Smooth muscle cell (in vitro differentiated cells): ENCODE data around the gene NTM. TPM values are rescaled to one million over a fixed set of nuclear protein-coding genes. Genes with fewer than 3 reads are reported as not detected.

Experiments used
- DNase-seq: peaks from one replicate; lab custom pipeline; 2025; ENCODE audit not compliant: unreplicated experiment; lab: John Stamatoyannopoulos, UW
- H2AFZ ChIP-seq: fragments of 200-600 bp; sonication (generic); 2 replicates; pipeline ENCODE4 v1.6.0; 2016; ENCODE audit warnings: antibody characterized with exemption, low read depth, mild to moderate bottlenecking
- H3F3A ChIP-seq: fragments of 200-600 bp; sonication (generic); 2 replicates; pipeline ENCODE4 v1.6.0; 2017; ENCODE audit warnings: antibody characterized with exemption, low read depth
- H3K27ac ChIP-seq: fragments of 200-600 bp; sonication (generic); 2 replicates; pipeline ENCODE4 v1.5.1; 2016; ENCODE audit warnings: low read depth, mild to moderate bottlenecking
- H3K27me3 ChIP-seq: fragments of 200-600 bp; sonication (generic); 2 replicates; pipeline ENCODE4 v1.6.1; 2016; ENCODE audit warnings: low read depth, mild to moderate bottlenecking
- H3K36me3 ChIP-seq: fragments of 200-600 bp; sonication (generic); 2 replicates; pipeline ENCODE4 v1.5.1; 2016; ENCODE audit warnings: low read depth
- H3K4me1 ChIP-seq: fragments of 200-600 bp; sonication (generic); 2 replicates; pipeline ENCODE4 v1.5.1; 2016; ENCODE audit warnings: low read depth
- H3K4me2 ChIP-seq: fragments of 200-600 bp; sonication (generic); 2 replicates; pipeline ENCODE4 v1.6.0; 2016; ENCODE audit warnings: mild to moderate bottlenecking
- H3K4me3 ChIP-seq: fragments of 200-600 bp; sonication (generic); 2 replicates; pipeline ENCODE4 v1.5.1; 2016; ENCODE audit warnings: mild to moderate bottlenecking
- H3K79me2 ChIP-seq: fragments of 200-600 bp; sonication (generic); 2 replicates; pipeline ENCODE4 v1.6.0; 2016; ENCODE audit warnings: low read depth, mild to moderate bottlenecking
- H3K9ac ChIP-seq: fragments of 200-600 bp; sonication (generic); 2 replicates; pipeline ENCODE4 v1.6.0; 2016; ENCODE audit warnings: low read depth
- H3K9me3 ChIP-seq: fragments of 200-600 bp; sonication (generic); replicated peaks from 2 replicates; pipeline ENCODE4 v1.5.1; 2016; ENCODE audit warnings: low read depth
- H4K20me1 ChIP-seq: fragments of 200-600 bp; sonication (generic); 2 replicates; pipeline ENCODE4 v1.6.0; 2016; ENCODE audit warnings: low read depth
- WGBS: methylation state at CpG from one replicate; pipeline ENCODE4 v1.1.7; 2016; ENCODE audit warnings: low lambda C conversion rate; 5-methylcytosine and 5-hydroxymethylcytosine counted together
- polyA plus RNA-seq: library from polyadenylated mRNA; unstranded; fragments of >200 nt; fragmentation: Nextera tagmentation; extraction: Ambion mirVana; gene quantifications from 2 replicates; pipeline ENCODE4 v1.2.1, GENCODE V29; 2016
- total RNA-seq: library from RNA; depleted of rRNA; stranded (reverse); fragments of >200 nt; gene quantifications from 2 replicates; pipeline ENCODE4 v1.2.3, GENCODE V29; 2014
- TF ChIP-seq, protein P1 (sequence below): fragments of 200-600 bp; sonication (generic); IDR thresholded peaks from 2 replicates; pipeline ENCODE4 v1.5.1; 2017; ENCODE audit warnings: borderline replicate concordance, mild to moderate bottlenecking, antibody characterized with exemption; ENCODE audit not compliant: insufficient read depth, poor library complexity, severe bottlenecking

NTM gene
- total and polyA plus RNA-seq, 2 experiments from 2014 or later = 68.9 to 123 TPM

DNA sequence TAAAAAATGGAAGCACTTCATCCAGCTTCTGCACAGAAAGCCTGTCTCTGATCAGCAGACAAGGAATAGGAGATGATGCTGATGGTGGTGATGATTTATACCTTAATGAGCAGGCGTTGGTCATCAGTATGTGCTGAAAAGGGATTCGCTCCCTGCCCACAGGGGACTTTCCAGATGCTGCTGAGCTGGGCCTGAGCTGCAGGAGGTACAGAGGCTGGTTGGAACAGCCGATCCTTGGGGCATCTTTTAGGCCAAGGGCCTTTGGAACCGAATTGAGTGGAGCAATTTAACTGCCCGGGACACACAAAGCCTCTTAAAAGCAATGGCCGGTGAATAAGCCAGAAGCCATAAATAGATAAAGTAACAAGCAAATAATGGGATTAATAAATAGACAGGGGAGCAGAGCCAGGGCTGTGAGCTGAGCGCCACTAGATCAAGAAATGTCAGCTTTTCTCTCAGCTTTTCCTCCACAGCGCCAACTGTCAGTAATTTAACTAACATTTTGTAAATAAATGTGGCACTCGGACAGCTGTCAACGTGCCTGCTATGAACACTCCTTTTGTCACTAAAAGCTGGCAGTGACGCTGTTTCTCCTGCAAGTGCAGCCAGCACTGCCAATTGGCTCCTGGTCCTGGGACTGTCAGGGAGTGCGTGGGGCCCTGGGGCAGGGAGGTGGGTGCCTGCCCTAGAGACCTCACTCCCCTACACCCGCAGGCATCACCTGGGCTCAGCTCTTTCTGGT is 562.3 kb downstream of the NTM start:
- no peak overlapping the region for H3K4me2 ChIP-seq
- peaks cover 3% of the 10 kb centered on the region for H3K79me2 ChIP-seq
- 86% methylated on average over 13 of the region's 13 CpGs for WGBS
- H3K9ac ChIP-seq = no peak overlapping the region
- no peak overlapping the region for H3K4me3 ChIP-seq
- H4K20me1 ChIP-seq = peaks cover 38% of the 10 kb centered on the region
- no peak overlapping the region for H2AFZ ChIP-seq
- no peaks in the 10 kb centered on the region for H3F3A ChIP-seq
- no peak overlapping the region for H3K27ac ChIP-seq
- no peaks in the 10 kb centered on the region for H3K4me1 ChIP-seq
- no peak for DNase-seq
- H3K27me3 ChIP-seq = peaks cover 21% of the 10 kb centered on the region
- TF ChIP-seq, protein P1, sequence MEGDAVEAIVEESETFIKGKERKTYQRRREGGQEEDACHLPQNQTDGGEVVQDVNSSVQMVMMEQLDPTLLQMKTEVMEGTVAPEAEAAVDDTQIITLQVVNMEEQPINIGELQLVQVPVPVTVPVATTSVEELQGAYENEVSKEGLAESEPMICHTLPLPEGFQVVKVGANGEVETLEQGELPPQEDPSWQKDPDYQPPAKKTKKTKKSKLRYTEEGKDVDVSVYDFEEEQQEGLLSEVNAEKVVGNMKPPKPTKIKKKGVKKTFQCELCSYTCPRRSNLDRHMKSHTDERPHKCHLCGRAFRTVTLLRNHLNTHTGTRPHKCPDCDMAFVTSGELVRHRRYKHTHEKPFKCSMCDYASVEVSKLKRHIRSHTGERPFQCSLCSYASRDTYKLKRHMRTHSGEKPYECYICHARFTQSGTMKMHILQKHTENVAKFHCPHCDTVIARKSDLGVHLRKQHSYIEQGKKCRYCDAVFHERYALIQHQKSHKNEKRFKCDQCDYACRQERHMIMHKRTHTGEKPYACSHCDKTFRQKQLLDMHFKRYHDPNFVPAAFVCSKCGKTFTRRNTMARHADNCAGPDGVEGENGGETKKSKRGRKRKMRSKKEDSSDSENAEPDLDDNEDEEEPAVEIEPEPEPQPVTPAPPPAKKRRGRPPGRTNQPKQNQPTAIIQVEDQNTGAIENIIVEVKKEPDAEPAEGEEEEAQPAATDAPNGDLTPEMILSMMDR = no peak
- no peaks in the 10 kb centered on the region for H3K9me3 ChIP-seq
- H3K36me3 ChIP-seq = no peaks in the 10 kb centered on the region

DNA sequence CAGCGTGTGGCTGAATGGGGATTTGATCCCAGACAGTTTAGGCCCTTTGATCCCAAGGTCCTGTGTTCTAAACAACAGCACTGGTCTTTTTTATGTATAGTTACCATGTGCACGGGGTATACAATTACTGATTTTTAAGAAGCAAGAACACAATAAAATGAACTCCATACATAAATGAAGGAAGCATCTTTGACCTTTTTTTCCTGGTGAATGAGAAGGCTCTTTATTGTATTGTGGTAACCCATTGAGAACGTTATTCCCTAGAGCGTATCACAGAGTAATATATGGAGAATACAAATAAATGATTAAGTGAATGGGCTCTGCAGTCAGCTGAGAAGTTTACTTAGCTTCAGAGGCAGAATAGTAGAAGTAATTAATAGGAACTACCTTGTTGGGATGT is 563.6 kb downstream of the NTM start:
- WGBS = 74% methylated on average over 4 of the region's 4 CpGs
- no peaks in the 10 kb centered on the region for H3F3A ChIP-seq
- no peaks in the 10 kb centered on the region for H3K4me1 ChIP-seq
- H3K9me3 ChIP-seq = no peaks in the 10 kb centered on the region
- H3K9ac ChIP-seq = no peak overlapping the region
- no peak overlapping the region for H3K4me3 ChIP-seq
- H4K20me1 ChIP-seq = peaks cover 45% of the 10 kb centered on the region
- H3K79me2 ChIP-seq = peaks cover 3% of the 10 kb centered on the region
- TF ChIP-seq, protein P1 = no peak
- H3K36me3 ChIP-seq = no peaks in the 10 kb centered on the region
- peaks cover 21% of the 10 kb centered on the region for H3K27me3 ChIP-seq
- no peak overlapping the region for H2AFZ ChIP-seq
- H3K4me2 ChIP-seq = no peak overlapping the region
- H3K27ac ChIP-seq = no peak overlapping the region
- DNase-seq = no peak

DNA sequence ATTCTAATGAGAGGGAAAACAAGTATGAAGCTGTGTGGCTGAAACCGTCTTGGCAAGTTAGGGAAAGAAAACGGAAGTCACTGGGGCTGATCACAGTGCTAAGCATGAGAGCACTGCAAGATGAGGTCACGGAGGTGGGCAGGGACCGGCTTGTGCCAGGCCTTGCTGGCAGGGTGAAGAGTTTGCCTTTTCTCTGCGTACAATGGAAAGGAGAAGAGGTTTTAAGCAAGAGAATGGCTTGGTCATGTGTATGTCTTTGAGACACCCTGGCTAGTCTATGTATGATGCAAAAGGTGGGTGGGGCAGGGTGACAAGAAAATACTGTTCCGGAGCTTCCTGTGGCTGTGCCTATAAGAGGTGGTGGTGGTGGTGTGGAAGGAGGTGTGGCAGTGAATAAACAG is 567.9 kb downstream of the NTM start:
- Histone ChIP-seq H3K9ac (no peak overlapping the region), H2AFZ (no peak overlapping the region), H3K4me2 (no peak overlapping the region), H3K36me3 (no peaks in the 10 kb centered on the region), H4K20me1 (peaks cover 37% of the 10 kb centered on the region), H3K9me3 (no peaks in the 10 kb centered on the region), H3K27me3 (peaks cover 31% of the 10 kb centered on the region), H3K79me2 (peaks cover 3% of the 10 kb centered on the region), H3K4me3 (no peak overlapping the region), H3K27ac (no peak overlapping the region), H3K4me1 (no peaks in the 10 kb centered on the region), H3F3A (no peaks in the 10 kb centered on the region)
- TF ChIP-seq, protein P1 = no peak
- no peak for DNase-seq
- WGBS = 86% methylated on average over 6 of the region's 6 CpGs

DNA sequence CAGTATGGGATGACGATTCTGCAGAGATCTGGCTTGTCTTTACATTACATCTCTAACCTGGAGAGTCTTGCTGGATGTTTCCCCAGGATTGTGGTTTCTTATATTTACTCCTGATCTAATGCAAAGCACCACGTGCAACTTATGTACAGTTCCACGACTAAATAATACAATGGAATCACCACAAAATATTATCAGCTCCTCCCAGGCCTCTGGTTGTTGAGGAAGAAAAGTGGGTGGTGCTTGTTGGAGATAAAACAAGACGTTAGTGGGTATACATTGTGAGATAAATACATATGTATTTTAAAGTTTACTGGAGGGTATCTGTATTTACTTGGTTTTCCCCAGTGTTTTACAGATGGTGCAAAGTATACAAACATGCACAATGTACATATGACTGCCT is 569.7 kb downstream of the NTM start:
- 73% methylated on average over 4 of the region's 4 CpGs for WGBS
- H3K79me2 ChIP-seq = peaks cover 3% of the 10 kb centered on the region
- H3K27me3 ChIP-seq = peaks cover 34% of the 10 kb centered on the region
- H3K4me3 ChIP-seq = no peak overlapping the region
- H3K36me3 ChIP-seq = no peaks in the 10 kb centered on the region
- H3K4me2 ChIP-seq = no peak overlapping the region
- no peak for DNase-seq
- H3F3A ChIP-seq = no peaks in the 10 kb centered on the region
- no peak overlapping the region for H3K9ac ChIP-seq
- peaks cover 39% of the 10 kb centered on the region for H4K20me1 ChIP-seq
- no peaks in the 10 kb centered on the region for H3K9me3 ChIP-seq
- H2AFZ ChIP-seq = no peak overlapping the region
- H3K4me1 ChIP-seq = no peaks in the 10 kb centered on the region
- H3K27ac ChIP-seq = no peak overlapping the region
- TF ChIP-seq, protein P1 = no peak
